Testis (tissue), 3 donors: ENCODE data around the gene LRRC56. TPM values are rescaled to one million over a fixed set of nuclear protein-coding genes. Genes with fewer than 3 reads are reported as not detected.

Experiments
- DNase-seq: peaks from one replicate; pipeline ENCODE4 v3.0.0-alpha.2; 2019
- H3K27ac ChIP-seq, 2 donors: fragments of 200-600 bp; sonication (generic); one replicate each; pipeline ENCODE4 v1.5.1; 2019
- H3K27me3 ChIP-seq: fragments of 200-600 bp; sonication (generic); one replicate; pipeline ENCODE4 v1.5.1; 2019
- H3K36me3 ChIP-seq: fragments of 200-600 bp; sonication (generic); one replicate; pipeline ENCODE4 v1.5.1; 2017; ENCODE audit warnings: low read depth; ENCODE audit errors: missing control alignments
- H3K4me1 ChIP-seq: fragments of 200-600 bp; sonication (generic); one replicate; pipeline ENCODE4 v1.5.1; 2019
- H3K4me3 ChIP-seq, 2 donors: fragments of 200-600 bp; sonication (generic); one replicate each; pipeline ENCODE4 v1.5.1; 2017 to 2019
- H3K9me3 ChIP-seq: fragments of 200-600 bp; sonication (generic); one replicate; pipeline ENCODE4 v1.5.1; 2017
- CTCF ChIP-seq, 3 experiments: fragments of 450-650 bp in 2 of 3; fragments of 200-600 bp in 1 of 3; sonication (generic) in 1 of 3; IDR thresholded peaks; one replicate each; pipeline ENCODE4 v1.5.1; 2016 to 2019; ENCODE audit warnings: antibody characterized with exemption in 3 of 3, mild to moderate bottlenecking in 2 of 3, moderate library complexity in 1 of 3
- POLR2A ChIP-seq: fragments of 450-650 bp; IDR thresholded peaks from one replicate; pipeline ENCODE4 v1.6.1; 2017; ENCODE audit warnings: antibody characterized with exemption, mild to moderate bottlenecking, moderate library complexity
- WGBS, 2 donors: methylation state at CpG; one replicate each; pipeline ENCODE4 v1.1.5; 2018; 5-methylcytosine and 5-hydroxymethylcytosine counted together
- intact Hi-C: fragments of 100-400 bp; cut with DNase I; formaldehyde crosslinking; loops from one replicate; pipeline ENCODE4 v1.15.1; 2023; ENCODE audit warnings: low total_unique reads
- polyA plus RNA-seq: library from polyadenylated mRNA; stranded (reverse); fragments of 350-450 nt; fragmentation: Illumina TruSeq; extraction: RNeasy Lipid Tissue Mini Kit (QIAGEN cat#74804); gene quantifications from one replicate; pipeline ENCODE4 v1.2.3, GENCODE V29; 2014; ENCODE audit warnings: low read depth, low replicate concordance; ENCODE audit not compliant: insufficient read depth
- total RNA-seq, 2 donors: library from RNA; depleted of rRNA; stranded (reverse); fragments of >200 nt; gene quantifications; one replicate each; pipeline ENCODE4 v1.2.3, GENCODE V29; 2016

Gene LRRC56
- total and polyA plus RNA-seq, 3 donors from 2014 or later = 11.6 to 23.5 (median 22.2) TPM

DNA sequence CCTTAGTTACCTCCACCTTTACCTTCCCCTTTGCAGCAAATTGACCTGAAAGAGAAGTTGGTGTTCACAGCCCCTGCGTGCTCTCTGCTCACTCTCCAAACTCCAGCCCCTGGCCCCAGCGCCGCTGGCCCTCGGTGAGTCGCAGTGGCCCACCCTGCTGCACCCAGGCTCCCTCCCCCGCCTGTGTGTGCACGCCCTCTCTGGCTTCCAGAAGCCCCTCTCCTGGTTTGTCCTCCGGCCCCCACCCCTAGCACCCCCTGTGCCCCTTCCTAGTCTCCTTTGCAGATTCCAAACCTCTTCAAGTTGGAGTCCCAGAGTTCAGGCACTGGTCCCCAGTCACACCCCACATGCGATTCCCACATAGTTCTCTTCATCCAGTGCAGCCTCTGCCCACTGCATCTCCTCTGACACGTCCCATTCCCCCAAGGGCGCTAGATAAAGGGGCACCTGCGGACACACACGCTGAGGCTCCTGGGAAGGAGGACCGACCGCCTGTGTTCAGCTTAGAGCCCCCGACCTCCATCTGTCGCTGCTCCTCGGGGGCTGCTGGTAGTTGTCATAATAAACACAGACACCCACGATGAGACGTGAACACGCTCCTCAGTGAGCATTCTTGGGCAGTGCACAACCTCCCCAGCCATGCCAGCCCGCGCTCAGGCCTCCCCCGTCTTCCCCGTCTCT lies 37.4 kb downstream of the LRRC56 start:
- Histone ChIP-seq H3K4me3 (peak overlapping the region; percentile 72 to 83), H3K9me3 (no peaks in the 10 kb centered on the region), H3K4me1 (peaks cover 45% of the 10 kb centered on the region), H3K36me3 (no peaks in the 10 kb centered on the region), H3K27ac (peak overlapping the region; percentile 75 to 82), H3K27me3 (no peaks in the 10 kb centered on the region)
- WGBS, 2 donors = 9 to 20% methylated on average over 19 to 25 of the region's 25 CpGs
- intact Hi-C loops = no loop called here
- DNase-seq = peak; percentile 38
- TF ChIP-seq POLR2A (no peak), CTCF (IDR thresholded peaks at IDR 0.05) (no peak)

DNA sequence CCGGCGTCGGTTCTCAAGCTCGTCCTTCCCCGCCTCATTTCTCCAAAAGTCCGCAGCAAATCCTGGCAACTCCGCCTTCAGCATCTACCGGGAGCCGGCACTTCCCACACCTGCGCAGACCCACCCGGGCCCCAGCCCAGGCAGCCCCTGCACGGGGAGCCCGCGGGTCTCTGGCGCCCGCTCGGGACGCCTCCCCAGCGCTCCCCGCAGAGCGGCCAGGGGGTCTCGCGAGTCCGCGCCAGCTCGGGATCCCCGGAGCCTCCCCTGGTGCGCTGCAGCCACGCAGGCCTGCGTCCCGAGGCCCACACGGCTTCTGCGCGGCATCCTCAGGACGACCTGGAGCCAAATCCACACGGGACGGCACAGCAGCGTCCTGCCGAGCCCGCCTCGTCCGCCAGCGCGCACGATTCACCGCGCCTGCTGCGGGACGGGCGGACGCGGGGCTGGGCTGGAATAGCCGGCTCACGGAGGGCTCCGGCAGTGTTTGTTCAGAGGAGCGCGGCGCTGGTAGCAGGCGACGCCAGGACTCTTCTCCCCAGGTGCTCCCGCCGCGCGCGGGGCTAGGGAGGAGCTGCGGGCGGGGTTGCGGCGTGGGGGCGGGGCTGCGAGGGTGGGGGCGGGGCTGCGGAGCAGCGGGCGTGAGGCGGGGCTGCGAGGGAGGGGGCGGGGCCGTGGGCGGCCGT lies 38.1 kb downstream of the LRRC56 start:
- Histone ChIP-seq H3K4me1 (peaks cover 51% of the 10 kb centered on the region), H3K27ac (peak overlapping the region; percentile 75 to 82), H3K9me3 (no peaks in the 10 kb centered on the region), H3K27me3 (no peaks in the 10 kb centered on the region), H3K36me3 (no peaks in the 10 kb centered on the region), H3K4me3 (peak overlapping the region; percentile 72 to 83)
- intact Hi-C loops = no loop called here
- TF ChIP-seq CTCF (IDR thresholded peaks at IDR 0.05) (no peak), POLR2A (no peak)
- DNase-seq = no peak
- 0 to 2% methylated on average over 10 to 18 of the region's 81 CpGs for WGBS, 2 donors

GRCh38 chr11:575996-576768 lies 38.9 kb downstream of the LRRC56 start, which contains the start of gene PHRF1:
Gene PHRF1, plus strand, starts transcription at chr11:576470. Its CDS starts 5,043 bp downstream, at chr11:581513.
- Histone ChIP-seq H3K36me3 (no peaks in the 10 kb centered on the region), H3K4me3 (peak within 1 kb of the TSS; percentile 80 to 86), H3K4me1 (peaks cover 51% of the 10 kb centered on the region), H3K27me3 (no peaks in the 10 kb centered on the region), H3K9me3 (no peaks in the 10 kb centered on the region), H3K27ac (peak within 1 kb of the TSS; percentile 92 to 97)
- peak in 1 of 3 experiments; percentile 11 for TF ChIP-seq CTCF (IDR thresholded peaks at IDR 0.05)
- TF ChIP-seq POLR2A = no peak
- WGBS, 2 donors = 0% methylated on average over 21 to 42 of the region's 99 CpGs
- intact Hi-C loops = no loop called here
- DNase-seq = peak; percentile 96

DNA sequence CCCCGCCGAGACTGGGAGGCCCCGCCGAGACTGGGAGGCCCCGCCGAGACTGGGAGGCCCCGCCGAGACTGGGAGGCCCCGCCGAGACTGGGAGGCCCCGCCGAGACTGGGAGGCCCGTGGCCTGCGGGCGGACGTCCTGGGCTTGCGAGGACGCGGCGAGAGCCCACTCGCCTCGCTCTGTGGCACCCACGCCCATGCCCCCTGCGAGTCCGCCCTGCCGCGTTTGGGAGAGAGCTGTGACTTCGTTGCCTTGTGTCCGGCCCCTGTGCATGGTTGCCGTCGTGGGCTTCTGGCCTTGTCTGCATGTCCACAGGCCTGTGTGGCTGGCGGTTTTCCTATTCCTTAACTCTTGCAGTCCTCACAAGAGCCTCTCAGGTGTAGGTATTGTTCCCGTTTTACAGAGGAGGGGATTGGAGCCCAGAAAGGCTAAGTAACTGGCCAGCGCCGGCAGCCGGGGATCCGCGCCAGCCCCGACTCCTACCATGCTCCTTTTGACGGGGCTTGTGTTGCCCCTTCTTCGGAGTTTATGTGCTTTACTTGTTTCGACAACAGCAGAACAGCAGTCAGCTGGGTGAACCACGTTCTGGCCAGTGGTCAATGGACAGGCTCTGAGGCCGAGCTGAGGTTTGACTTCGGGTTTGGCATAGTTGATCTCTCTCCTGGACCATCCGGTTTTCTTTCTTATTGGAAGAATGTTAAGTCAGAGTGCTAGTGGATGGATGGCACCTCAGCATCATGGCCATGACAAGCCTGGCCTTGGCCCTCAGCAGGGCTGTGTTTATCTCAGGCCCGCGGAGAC lies 39.7 kb downstream of the LRRC56 start:
- H3K4me1 ChIP-seq = peaks cover 51% of the 10 kb centered on the region
- H3K27me3 ChIP-seq = no peaks in the 10 kb centered on the region
- H3K4me3 ChIP-seq = peak overlapping the region; percentile 80 to 86
- no peak for DNase-seq
- H3K27ac ChIP-seq = peak overlapping the region in 1 of 2 donors; percentile 92
- intact Hi-C loops = no loop called here
- WGBS, 2 donors = 2 to 4% methylated on average over 19 to 36 of the region's 48 CpGs
- TF ChIP-seq CTCF (IDR thresholded peaks at IDR 0.05) = no peak
- TF ChIP-seq POLR2A = no peak
- no peaks in the 10 kb centered on the region for H3K9me3 ChIP-seq
- H3K36me3 ChIP-seq = no peaks in the 10 kb centered on the region
